ENCODE results near the gene CCL14.
A peak's percentile ranks its signal among the peaks of the same experiment; 100 is the strongest.
"Not testable (repeated sequence)": the region's sequence is repeated elsewhere in the genome, so short reads cannot be mapped to it uniquely, and the experiment has no call there.

The CCL14 gene

GRCh38 chr17:35942588-35943186 lies 43.8 kb downstream of the CCL14 start:
- DNase-seq (ENCODE audit: low read depth) = no peak
- H3K4me3 ChIP-seq (ENCODE audit: low read depth, low read length) = no peak overlapping the region
- TF ChIP-seq, protein P1, sequence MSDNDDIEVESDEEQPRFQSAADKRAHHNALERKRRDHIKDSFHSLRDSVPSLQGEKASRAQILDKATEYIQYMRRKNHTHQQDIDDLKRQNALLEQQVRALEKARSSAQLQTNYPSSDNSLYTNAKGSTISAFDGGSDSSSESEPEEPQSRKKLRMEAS (IDR thresholded peaks at IDR 0.05; ENCODE audit: low read depth, low read length) = no peak

DNA sequence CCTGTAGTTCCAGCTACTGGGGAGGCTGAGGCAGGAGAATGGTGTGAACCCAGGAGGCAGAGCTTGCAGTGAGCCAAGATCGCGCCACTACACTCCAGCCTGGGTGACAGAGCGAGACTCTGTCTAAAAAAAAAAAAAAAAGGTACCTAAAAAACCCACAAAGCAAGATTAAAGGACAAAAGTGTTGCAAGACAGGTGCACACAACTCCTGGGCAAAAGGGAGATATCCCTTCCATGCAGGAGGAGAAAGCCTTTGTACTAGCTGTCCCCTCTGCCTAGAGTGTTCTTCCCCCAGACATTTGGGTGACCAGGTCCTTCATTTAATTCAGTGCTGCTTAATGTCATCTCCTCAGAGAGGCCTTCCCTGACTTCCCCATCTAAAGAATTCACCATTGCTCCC lies 48.0 kb downstream of the CCL14 start:
- not testable (repeated sequence) for H3K4me3 ChIP-seq (ENCODE audit: low read depth, low read length); DNase-seq (ENCODE audit: low read depth)

GRCh38 chr17:35936063-35936462 lies 50.5 kb downstream of the CCL14 start:
- TF ChIP-seq, protein P1 (IDR thresholded peaks at IDR 0.05; ENCODE audit: low read depth, low read length) = no peak
- no peak for TF ChIP-seq POLR2A (IDR thresholded peaks at IDR 0.05; ENCODE audit: extremely low read depth, insufficient read length)
- no peak for TF ChIP-seq MYC (IDR thresholded peaks at IDR 0.05; ENCODE audit: low read depth, low read length)
- no peak for TF ChIP-seq CTCF (IDR thresholded peaks at IDR 0.05; ENCODE audit: low read depth, low read length)
- no peak overlapping the region for H3K4me3 ChIP-seq (ENCODE audit: low read depth, low read length)
- peak; percentile 20 for DNase-seq (ENCODE audit: low read depth)

- DNase-seq (ENCODE audit: low read depth) = no peak
- H3K4me3 ChIP-seq (ENCODE audit: low read depth, low read length) = no peak overlapping the region
- TF ChIP-seq CTCF (IDR thresholded peaks at IDR 0.05; ENCODE audit: low read depth, low read length) = no peak
- TF ChIP-seq, protein P1 (IDR thresholded peaks at IDR 0.05; ENCODE audit: low read depth, low read length) = no peak
- TF ChIP-seq MYC (IDR thresholded peaks at IDR 0.05; ENCODE audit: low read depth, low read length) = no peak
- TF ChIP-seq POLR2A (IDR thresholded peaks at IDR 0.05; ENCODE audit: extremely low read depth, insufficient read length) = no peak
These were observed 51.8 kb downstream of the CCL14 start for GRCh38 chr17:35934760-35935159.

All from NB4 (cell line).